ENCODE measurements around the gene DIPK1A.

DNA sequence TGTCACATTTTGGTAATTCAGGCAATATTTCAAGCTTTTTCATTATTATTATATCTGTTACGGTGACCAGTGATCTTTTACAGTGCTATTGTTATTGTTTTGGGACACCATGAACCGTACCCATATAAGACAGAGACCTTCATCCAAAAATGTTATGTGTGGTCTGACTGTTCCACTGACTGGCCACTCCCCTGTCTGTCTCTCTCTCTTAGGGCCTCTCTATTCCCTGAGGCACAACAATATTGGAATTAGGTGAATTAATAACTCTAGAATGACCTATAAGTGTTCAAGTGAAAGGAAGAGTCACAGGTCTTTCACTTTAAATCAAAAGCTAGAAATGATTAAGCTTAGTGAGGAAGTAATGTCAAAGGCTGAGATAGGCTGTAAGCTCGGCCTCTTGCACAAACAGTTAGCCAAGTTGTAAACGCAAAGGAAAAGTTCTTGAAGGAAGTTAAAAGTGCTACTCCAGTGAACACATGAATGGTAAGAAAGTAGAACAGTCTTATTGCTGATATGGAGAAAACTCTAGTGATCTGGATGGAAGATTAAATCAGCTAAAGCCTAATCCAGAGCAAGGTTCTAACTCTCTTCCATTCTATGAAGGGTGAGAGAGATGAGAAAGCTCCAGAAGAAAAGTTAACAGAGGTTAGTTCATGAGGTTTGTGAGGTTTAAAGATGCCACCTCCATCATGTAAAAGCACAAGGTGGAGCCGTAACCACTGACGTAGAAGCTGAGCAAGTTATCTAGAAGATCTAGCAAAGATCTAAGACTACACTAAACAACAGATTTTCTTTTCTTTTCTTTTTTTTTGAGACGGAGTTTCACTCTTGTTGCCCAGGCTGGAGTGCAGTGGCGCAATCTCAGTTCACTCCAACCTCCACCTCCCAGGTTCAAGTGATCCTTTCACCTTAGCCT lies 19.7 kb upstream of the DIPK1A start:
- TF ChIP-seq SUZ12 (IDR thresholded peaks at IDR 0.05; ENCODE audit: extremely low read depth, insufficient read depth, insufficient read length) (no peak), ZNF274 (IDR thresholded peaks at IDR 0.05; ENCODE audit: low read depth, low read length) (no peak), YY1 (IDR thresholded peaks at IDR 0.05; ENCODE audit: insufficient read depth, insufficient read length) (no peak)
